ENCODE measurements around the gene COMMD7.

The COMMD7 gene

GRCh38 chr20:32780749-32781655 lies 37.7 kb upstream of the COMMD7 start:
- WGBS: 93% methylated on average over 18 of the region's 18 CpGs

GRCh38 chr20:32780278-32780677 lies 37.0 kb upstream of the COMMD7 start:
- DNase-seq: no peak
- Histone ChIP-seq H2AFZ (ENCODE audit: low read depth, low read length) (no peak overlapping the region), H3K4me1 (ENCODE audit: control insufficient read depth, insufficient read depth, low read depth, low read length) (peaks cover 17% of the 10 kb centered on the region), H3K4me3 (ENCODE audit: insufficient read depth in 1 of 2, low read depth in 1 of 2, low read length in 2 of 2) (no peak overlapping the region), H3K23ac (ENCODE audit: low read length in 2 of 2) (no peak overlapping the region), H3K27me3 (ENCODE audit: control insufficient read depth in 1 of 2, insufficient read depth in 1 of 2, low read length in 2 of 2) (no peaks in the 10 kb centered on the region), H3K36me3 (ENCODE audit: control insufficient read depth in 1 of 2, insufficient read depth in 2 of 2, low read depth in 1 of 2, low read length in 2 of 2) (peaks cover 14 to 28% of the 10 kb centered on the region in 2 experiments), H3K14ac (ENCODE audit: low read length in 2 of 2) (no peak overlapping the region), H3K27ac (ENCODE audit: low read length, poor library complexity, severe bottlenecking) (no peak overlapping the region), H2AK5ac (ENCODE audit: low read length, severe bottlenecking) (no peak overlapping the region), H2BK120ac (ENCODE audit: low read depth, low read length) (no peak overlapping the region), H4K91ac (ENCODE audit: low read length) (no peak overlapping the region), H2BK15ac (ENCODE audit: low read depth, poor library complexity, severe bottlenecking) (no peak overlapping the region), H3K4me2 (ENCODE audit: low read length, poor library complexity, severe bottlenecking) (no peak overlapping the region), H2BK5ac (ENCODE audit: low read depth, low read length, poor library complexity, severe bottlenecking) (no peak overlapping the region), H3K18ac (ENCODE audit: low read depth in 1 of 2, low read length in 2 of 2) (no peak overlapping the region), H3K4ac (ENCODE audit: low read depth in 1 of 2, low read length in 2 of 2) (no peak overlapping the region), H3K9ac (ENCODE audit: low read length) (no peak overlapping the region), H2BK12ac (ENCODE audit: low read length in 2 of 2) (no peak overlapping the region), H3K79me1 (replicated peaks; ENCODE audit: low read length, poor library complexity, severe bottlenecking) (peaks cover 13% of the 10 kb centered on the region), H4K8ac (ENCODE audit: low read length) (no peak overlapping the region), H3K9me3 (ENCODE audit: control insufficient read depth, low read length) (no peaks in the 10 kb centered on the region)
- 95% methylated on average over 16 of the region's 16 CpGs for WGBS

More at GRCh38 chr20:32780749-32781655, 37.7 kb upstream of the COMMD7 start:
- no peak overlapping the region for H2BK5ac ChIP-seq (ENCODE audit: low read depth, low read length, poor library complexity, severe bottlenecking)
- H3K27me3 ChIP-seq (ENCODE audit: control insufficient read depth in 1 of 2, insufficient read depth in 1 of 2, low read length in 2 of 2): no peaks in the 10 kb centered on the region
- no peak overlapping the region for H2AFZ ChIP-seq (ENCODE audit: low read depth, low read length)
- H3K9me3 ChIP-seq (ENCODE audit: control insufficient read depth, low read length): no peaks in the 10 kb centered on the region
- no peak overlapping the region for H2BK120ac ChIP-seq (ENCODE audit: low read depth, low read length)
- peaks cover 13% of the 10 kb centered on the region for H3K79me1 ChIP-seq (replicated peaks; ENCODE audit: low read length, poor library complexity, severe bottlenecking)
- no peak overlapping the region for H3K18ac ChIP-seq (ENCODE audit: low read depth in 1 of 2, low read length in 2 of 2)
- H3K4me3 ChIP-seq (ENCODE audit: insufficient read depth in 1 of 2, low read depth in 1 of 2, low read length in 2 of 2): no peak overlapping the region
- H2BK15ac ChIP-seq (ENCODE audit: low read depth, poor library complexity, severe bottlenecking): no peak overlapping the region
- no peak overlapping the region for H3K14ac ChIP-seq (ENCODE audit: low read length in 2 of 2)
- peaks cover 12% of the 10 kb centered on the region for H3K4me1 ChIP-seq (ENCODE audit: control insufficient read depth, insufficient read depth, low read depth, low read length)
- H4K91ac ChIP-seq (ENCODE audit: low read length): no peak overlapping the region
- H2AK5ac ChIP-seq (ENCODE audit: low read length, severe bottlenecking): no peak overlapping the region
- H3K4me2 ChIP-seq (ENCODE audit: low read length, poor library complexity, severe bottlenecking): no peak overlapping the region
- H4K8ac ChIP-seq (ENCODE audit: low read length): no peak overlapping the region
- DNase-seq: no peak
- H3K27ac ChIP-seq (ENCODE audit: low read length, poor library complexity, severe bottlenecking): no peak overlapping the region
- H3K4ac ChIP-seq (ENCODE audit: low read depth in 1 of 2, low read length in 2 of 2): no peak overlapping the region
- no peak overlapping the region for H3K23ac ChIP-seq (ENCODE audit: low read length in 2 of 2)
- H2BK12ac ChIP-seq (ENCODE audit: low read length in 2 of 2): no peak overlapping the region
- H3K9ac ChIP-seq (ENCODE audit: low read length): no peak overlapping the region
- H3K36me3 ChIP-seq (ENCODE audit: control insufficient read depth in 1 of 2, insufficient read depth in 2 of 2, low read depth in 1 of 2, low read length in 2 of 2): peaks cover 16 to 34% of the 10 kb centered on the region in 2 experiments

GRCh38 chr20:32779500-32780211 lies 36.4 kb upstream of the COMMD7 start:
- Histone ChIP-seq H3K23ac (ENCODE audit: low read length in 2 of 2) (no peak overlapping the region), H4K91ac (ENCODE audit: low read length) (no peak overlapping the region), H2AFZ (ENCODE audit: low read depth, low read length) (no peak overlapping the region), H2BK12ac (ENCODE audit: low read length in 2 of 2) (no peak overlapping the region), H3K18ac (ENCODE audit: low read depth in 1 of 2, low read length in 2 of 2) (no peak overlapping the region), H2BK15ac (ENCODE audit: low read depth, poor library complexity, severe bottlenecking) (no peak overlapping the region), H3K14ac (ENCODE audit: low read length in 2 of 2) (no peak overlapping the region), H2BK120ac (ENCODE audit: low read depth, low read length) (no peak overlapping the region), H3K4me1 (ENCODE audit: control insufficient read depth, insufficient read depth, low read depth, low read length) (peaks cover 18% of the 10 kb centered on the region), H3K4me2 (ENCODE audit: low read length, poor library complexity, severe bottlenecking) (no peak overlapping the region), H3K9me3 (ENCODE audit: control insufficient read depth, low read length) (no peaks in the 10 kb centered on the region), H2BK5ac (ENCODE audit: low read depth, low read length, poor library complexity, severe bottlenecking) (no peak overlapping the region), H3K79me1 (replicated peaks; ENCODE audit: low read length, poor library complexity, severe bottlenecking) (peaks cover 13% of the 10 kb centered on the region), H3K36me3 (ENCODE audit: control insufficient read depth in 1 of 2, insufficient read depth in 2 of 2, low read depth in 1 of 2, low read length in 2 of 2) (peaks cover 13 to 22% of the 10 kb centered on the region in 2 experiments), H4K8ac (ENCODE audit: low read length) (no peak overlapping the region), H2AK5ac (ENCODE audit: low read length, severe bottlenecking) (no peak overlapping the region), H3K27ac (ENCODE audit: low read length, poor library complexity, severe bottlenecking) (no peak overlapping the region), H3K27me3 (ENCODE audit: control insufficient read depth in 1 of 2, insufficient read depth in 1 of 2, low read length in 2 of 2) (no peaks in the 10 kb centered on the region), H3K4me3 (ENCODE audit: insufficient read depth in 1 of 2, low read depth in 1 of 2, low read length in 2 of 2) (no peak overlapping the region), H3K4ac (ENCODE audit: low read depth in 1 of 2, low read length in 2 of 2) (no peak overlapping the region), H3K9ac (ENCODE audit: low read length) (no peak overlapping the region)
- 93% methylated on average over 10 of the region's 10 CpGs for WGBS
- no peak for DNase-seq
